ENCODE results near the gene TMEM81. TPM values are rescaled to one million over a fixed set of nuclear protein-coding genes. Genes with fewer than 3 reads are reported as not detected.

The TMEM81 gene
- total and polyA plus RNA-seq, 2 of the 8 experiments (the other 6 are each of a cell fraction or from before 2014, with no cell fraction given): 2.1 to 5.9 TPM

- TF ChIP-seq SRF (IDR thresholded peaks at IDR 0.05; ENCODE audit: low read depth, low read length) (no peak), TAF1 (IDR thresholded peaks at IDR 0.05; ENCODE audit: low read depth, low read length) (no peak), JUND (IDR thresholded peaks at IDR 0.05; ENCODE audit: low read length) (no peak), USF2 (IDR thresholded peaks at IDR 0.05; ENCODE audit: low read length) (no peak)
Measured at GRCh38 chr1:205049479-205049878, 34.8 kb downstream of the TMEM81 start (continued).
